Stimulated activated CD4-positive, alpha-beta T cell treated with anti-CD3 and anti-CD28 coated beads, Interleukin-1b, Interleukin-23, amount 100 ng/mL, for 24 hours (primary cell): Measurements from ENCODE around the gene GDF2.

Experiments
- DNase-seq, 4 experiments: peaks; one replicate each; pipeline ENCODE4 v3.0.0-alpha.2; 2020; ENCODE audit warnings: low read depth in 4 of 4, low spot score in 1 of 4

The GDF2 gene

GRCh38 chr10:47311193-47311931 is 10.9 kb upstream of the GDF2 start:
- DNase-seq = no peak

- peak; percentile 63 to 79 (median 71) for DNase-seq
Observed at GRCh38 chr10:47311932-47312662, 10.2 kb upstream of the GDF2 start.

- DNase-seq = no peak
Observed at GRCh38 chr10:47312663-47312995, 9.6 kb upstream of the GDF2 start.

- DNase-seq = no peak
Observed at GRCh38 chr10:47314416-47314970, 7.8 kb upstream of the GDF2 start.

- no peak for DNase-seq
Observed at GRCh38 chr10:47315421-47315820, 6.8 kb upstream of the GDF2 start.

GRCh38 chr10:47316131-47316530 is 6.1 kb upstream of the GDF2 start:
- DNase-seq = no peak

- DNase-seq = no peak
Observed at GRCh38 chr10:47317251-47317650, 5.0 kb upstream of the GDF2 start.

GRCh38 chr10:47318706-47319105 is 3.5 kb upstream of the GDF2 start:
- no peak for DNase-seq

- DNase-seq = no peak
Observed at GRCh38 chr10:47319784-47320183, 2.5 kb upstream of the GDF2 start.

- no peak for DNase-seq
Observed at GRCh38 chr10:47320812-47321211, 1.4 kb upstream of the GDF2 start.

- DNase-seq = no peak
Observed at GRCh38 chr10:47321521-47322195, 596 bp upstream of the GDF2 start.

GRCh38 chr10:47323087-47323486 is 833 bp downstream of the GDF2 start:
- no peak for DNase-seq

- DNase-seq = no peak
Observed at GRCh38 chr10:47323636-47324296, 1.5 kb downstream of the GDF2 start.

- DNase-seq = no peak
Observed at GRCh38 chr10:47325303-47326291, 3.3 kb downstream of the GDF2 start.

GRCh38 chr10:47326306-47326926 is 4.2 kb downstream of the GDF2 start:
- no peak for DNase-seq

GRCh38 chr10:47326927-47327330 is 4.7 kb downstream of the GDF2 start:
- DNase-seq = no peak

- DNase-seq = no peak
Observed at GRCh38 chr10:47329855-47330254, 7.6 kb downstream of the GDF2 start.

GRCh38 chr10:47330366-47330765 is 8.1 kb downstream of the GDF2 start:
- DNase-seq = no peak

- DNase-seq = no peak
Observed at GRCh38 chr10:47330804-47331203, 8.6 kb downstream of the GDF2 start.

GRCh38 chr10:47331491-47331890 is 9.2 kb downstream of the GDF2 start:
- no peak for DNase-seq
